H1 (cell line): ENCODE data around the gene ZNF697. TPM values are rescaled to one million over a fixed set of nuclear protein-coding genes. Genes with fewer than 3 reads are reported as not detected.

Experiments
- CTCF ChIA-PET: fragments of 300-600 bp; sonication (Branson Sonifier 250); formaldehyde crosslinking; loops from one replicate; lab custom pipeline; 2021; ENCODE audit not compliant: partially characterized antibody; lab: Charles Lee
- POLR2A ChIA-PET: fragments of 300-600 bp; sonication (Branson Sonifier 250); formaldehyde crosslinking; loops from one replicate; lab custom pipeline; 2021; ENCODE audit warnings: inconsistent platforms; ENCODE audit not compliant: partially characterized antibody; lab: Charles Lee
- DNase-seq, 2 experiments: peaks; one replicate each; pipeline versions ENCODE4 v3.0.0 to v3.0.0-alpha.2; 2010 to 2022; ENCODE audit warnings: low spot score in 2 of 2, low read depth in 1 of 2, mixed read lengths in 1 of 2
- FAIRE-seq: peaks from 2 replicates; lab custom pipeline; 2011; peaks lifted over from hg19 to GRCh38; lab: Jason Lieb, UNC
- H2AFZ ChIP-seq: 2 replicates; pipeline ENCODE4 v1.8.1; 2012; ENCODE audit warnings: low read length, inconsistent platforms
- H2AK5ac ChIP-seq: 2 replicates; pipeline ENCODE4 v1.6.1; 2013; ENCODE audit warnings: low read depth, low read length
- H2BK120ac ChIP-seq: replicated peaks from 2 replicates; pipeline ENCODE3; 2013; ENCODE audit warnings: low read depth, low read length, inconsistent platforms
- H2BK12ac ChIP-seq: 2 replicates; pipeline ENCODE4 v1.6.1; 2013; ENCODE audit warnings: low read depth, low read length
- H2BK15ac ChIP-seq: 2 replicates; pipeline ENCODE4 v1.6.1; 2013; ENCODE audit warnings: low read length
- H2BK20ac ChIP-seq: 2 replicates; pipeline ENCODE4 v1.6.1; 2013; ENCODE audit warnings: low read length
- H2BK5ac ChIP-seq: 2 replicates; pipeline ENCODE4 v1.6.1; 2013; ENCODE audit warnings: low read depth, low read length
- H3K14ac ChIP-seq: 2 replicates; pipeline ENCODE4 v1.6.1; 2013; ENCODE audit warnings: inconsistent platforms; ENCODE audit not compliant: insufficient read length
- H3K18ac ChIP-seq: 2 replicates; pipeline ENCODE4 v1.6.1; 2013; ENCODE audit warnings: low read length; ENCODE audit errors: extremely low read depth
- H3K23ac ChIP-seq: 2 replicates; pipeline ENCODE4 v1.6.1; 2013; ENCODE audit warnings: inconsistent platforms; ENCODE audit not compliant: insufficient read length
- H3K23me2 ChIP-seq: 2 replicates; pipeline ENCODE4 v1.6.1; 2013; ENCODE audit warnings: low read depth, low read length
- H3K27ac ChIP-seq: 2 replicates; pipeline ENCODE4 v1.6.1; 2011; ENCODE audit warnings: low read depth, low read length, inconsistent platforms
- H3K27me3 ChIP-seq, 4 experiments: replicated peaks in 1 of 4; 1 replicate in 1 of 4; 2 replicates in 3 of 4; pipeline versions ENCODE4 v1.6.1 to v1.8.1; 2011 to 2013; ENCODE audit warnings: low read length in 3 of 4, mild to moderate bottlenecking in 3 of 4, inconsistent platforms in 2 of 4, mixed read lengths in 2 of 4, moderate library complexity in 1 of 4; ENCODE audit not compliant: control insufficient read depth in 3 of 4, insufficient read depth in 3 of 4; ENCODE audit errors: extremely low read depth in 1 of 4
- H3K36me3 ChIP-seq, 4 experiments: 2 replicates each; pipeline versions ENCODE4 v1.6.1 to v1.8.1; 2011 to 2013; ENCODE audit warnings: mild to moderate bottlenecking in 4 of 4, low read length in 3 of 4, moderate library complexity in 2 of 4, control low read depth in 1 of 4, inconsistent platforms in 1 of 4; ENCODE audit not compliant: insufficient read depth in 4 of 4, control insufficient read depth in 2 of 4
- H3K4ac ChIP-seq: replicated peaks from 2 replicates; pipeline ENCODE3; 2013; ENCODE audit warnings: low read length, low read depth, mixed read lengths, inconsistent platforms; ENCODE audit not compliant: insufficient read length
- H3K4me1 ChIP-seq, 4 experiments: replicated peaks in 1 of 4; 1 replicate in 1 of 4; 2 replicates in 3 of 4; pipeline versions ENCODE4 v1.6.1 to v1.8.1; 2011 to 2013; ENCODE audit warnings: low read length in 3 of 4, inconsistent platforms in 2 of 4, mixed read lengths in 1 of 4; ENCODE audit not compliant: insufficient read depth in 4 of 4, control insufficient read depth in 3 of 4
- H3K4me2 ChIP-seq, 2 experiments: 2 replicates each; pipeline versions ENCODE4 v1.6.1 to v1.8.1; 2011 to 2013; ENCODE audit warnings: low read depth in 2 of 2, low read length in 2 of 2, control low read depth in 1 of 2, inconsistent platforms in 1 of 2, mild to moderate bottlenecking in 1 of 2; ENCODE audit not compliant: insufficient read depth in 1 of 2
- H3K4me3 ChIP-seq, 4 experiments: fragments of 200-600, 300-600 bp in 1 of 4; sonication (generic), shearing (Covaris generic), sonication (Bioruptor Twin) in 1 of 4; 2 replicates each; pipeline versions ENCODE4 v1.5.1 to v1.8.1; 2011 to 2016; ENCODE audit warnings: low read length in 4 of 4, low read depth in 3 of 4, control low read depth in 2 of 4, inconsistent platforms in 2 of 4, mild to moderate bottlenecking in 2 of 4, mixed read lengths in 1 of 4, moderate library complexity in 1 of 4; ENCODE audit not compliant: insufficient read depth in 2 of 4; ENCODE audit errors: extremely low read depth in 1 of 4
- H3K56ac ChIP-seq: replicated peaks from 2 replicates; pipeline ENCODE3; 2013; ENCODE audit warnings: low read depth, mild to moderate bottlenecking, mixed read lengths, low read length, inconsistent platforms; ENCODE audit not compliant: insufficient read length
- H3K79me1 ChIP-seq: 2 replicates; pipeline ENCODE4 v1.6.1; 2013; ENCODE audit warnings: low read depth, low read length, control low read depth
- H3K79me2 ChIP-seq, 2 experiments: 2 replicates each; pipeline versions ENCODE4 v1.6.1 to v1.8.1; 2012 to 2013; ENCODE audit warnings: low read length in 2 of 2, mild to moderate bottlenecking in 2 of 2, inconsistent platforms in 1 of 2; ENCODE audit not compliant: insufficient read depth in 2 of 2, control insufficient read depth in 1 of 2
- H3K9ac ChIP-seq, 4 experiments: replicated peaks in 1 of 4; 1 replicate in 1 of 4; 2 replicates in 3 of 4; pipeline versions ENCODE4 v1.6.1 to v1.8.1; 2011 to 2013; ENCODE audit warnings: low read depth in 3 of 4, low read length in 3 of 4, control low read depth in 2 of 4, mild to moderate bottlenecking in 2 of 4, moderate library complexity in 2 of 4, inconsistent platforms in 1 of 4; ENCODE audit errors: extremely low read depth in 1 of 4
- H3K9me3 ChIP-seq, 2 experiments: 2 replicates each; pipeline versions ENCODE4 v1.6.1 to v1.8.1; 2012 to 2013; ENCODE audit warnings: mild to moderate bottlenecking in 2 of 2, moderate library complexity in 2 of 2, control low read depth in 1 of 2, inconsistent platforms in 1 of 2, low read depth in 1 of 2, low read length in 1 of 2, mixed read lengths in 1 of 2; ENCODE audit not compliant: insufficient read depth in 2 of 2
- H4K20me1 ChIP-seq, 2 experiments: replicated peaks in 1 of 2; 2 replicates each; pipeline versions ENCODE3 to v1.8.1; 2011 to 2013; ENCODE audit warnings: inconsistent platforms in 2 of 2, low read length in 2 of 2, mild to moderate bottlenecking in 1 of 2; ENCODE audit not compliant: insufficient read depth in 2 of 2, control insufficient read depth in 1 of 2
- H4K5ac ChIP-seq: 2 replicates; pipeline ENCODE4 v1.6.1; 2013; ENCODE audit warnings: low read length, low read depth, mixed read lengths, inconsistent platforms; ENCODE audit not compliant: insufficient read length
- H4K8ac ChIP-seq: 2 replicates; pipeline ENCODE4 v1.8.0; 2013; ENCODE audit warnings: mild to moderate bottlenecking, moderate library complexity, low read length, inconsistent platforms; ENCODE audit not compliant: insufficient read depth; ENCODE audit errors: extremely low read depth
- H4K91ac ChIP-seq: replicated peaks from 2 replicates; pipeline ENCODE3; 2013; ENCODE audit warnings: low read length, mixed read lengths, inconsistent platforms; ENCODE audit not compliant: insufficient read length
- MAX ChIP-seq: IDR thresholded peaks from 2 replicates; pipeline ENCODE4 v1.6.1; 2012; ENCODE audit warnings: inconsistent platforms
- RAD21 ChIP-seq, 2 experiments: IDR thresholded peaks in 1 of 2; conservative IDR thresholded peaks in 1 of 2; 2 replicates each; pipeline ENCODE4 v1.6.1; 2011; ENCODE audit warnings: low read depth in 2 of 2, low read length in 2 of 2, improper control_type of control experiment in 1 of 2, inconsistent platforms in 1 of 2, mild to moderate bottlenecking in 1 of 2, moderate library complexity in 1 of 2
- RNF2 ChIP-seq: fragments of 200-900, 300-1000 bp; sonication (generic); IDR thresholded peaks from 2 replicates; pipeline ENCODE4 v1.7.1; 2016; ENCODE audit warnings: borderline replicate concordance, low read depth, mild to moderate bottlenecking, antibody characterized with exemption, low read length; ENCODE audit not compliant: poor library complexity, severe bottlenecking; ENCODE audit errors: missing control alignments
- SRF ChIP-seq: IDR thresholded peaks from 2 replicates; pipeline ENCODE4 v1.6.1; 2011; ENCODE audit warnings: mild to moderate bottlenecking, low read depth, low read length, moderate library complexity
- SUZ12 ChIP-seq: fragments of 200-600 bp; sonication (generic); IDR thresholded peaks from 2 replicates; pipeline ENCODE4 v1.6.1; 2012; ENCODE audit warnings: mild to moderate bottlenecking, inconsistent platforms, low read length, moderate library complexity, mixed read lengths
- WGBS, 2 experiments: shearing (Covaris generic) in 1 of 2; methylation state at CpG; one replicate each; pipeline versions ENCODE4 v1.1.6 to v1.1.7; 2013 to 2015; ENCODE audit warnings: low lambda C conversion rate in 2 of 2, mixed read lengths in 2 of 2, inconsistent platforms in 1 of 2, low coverage in 1 of 2, missing lambda C conversion rate in 1 of 2; ENCODE audit not compliant: insufficient replicate concordance in 2 of 2, insufficient coverage in 1 of 2, insufficient read length in 1 of 2; ENCODE audit errors: extremely low coverage in 1 of 2, missing lambda C conversion rate in 1 of 2; 5-methylcytosine and 5-hydroxymethylcytosine counted together
- polyA plus RNA-seq, 7 experiments: library from polyadenylated mRNA; depleted of rRNA in 3 of 7; stranded (reverse) in 5 of 7; unstranded in 2 of 7; fragments of >200 nt in 5 of 7; fragments of 200-250 nt in 2 of 7; gene quantifications; 1 replicate in 5 of 7; 2 replicates in 1 of 7; 4 replicates in 1 of 7; pipeline versions ENCODE4 v1.2.1 to v1.2.3, GENCODE V29; 2011 to 2013; ENCODE audit warnings: missing spikeins in 2 of 7, mixed read lengths in 2 of 7
- total RNA-seq: library from RNA; stranded (reverse); fragmentation: NEBNext Ultra II Directional; extraction: Animal tissue kit (Norgen Biotek cat#: 25700); gene quantifications from 2 replicates; pipeline ENCODE4 v1.2.1, GENCODE V29; 2021
- TF ChIP-seq, protein P1 (sequence below), 3 experiments: IDR thresholded peaks; 1 replicate in 2 of 3; 2 replicates in 1 of 3; pipeline versions ENCODE4 v1.5.1 to v1.6.1; 2011; ENCODE audit warnings: low read length in 3 of 3, mild to moderate bottlenecking in 3 of 3, inconsistent platforms in 2 of 3, low read depth in 1 of 3, moderate library complexity in 1 of 3; ENCODE audit not compliant: insufficient read depth in 1 of 3; ENCODE audit errors: control extremely low read depth in 1 of 3

ZNF697 gene
- total and polyA plus RNA-seq, 2 of the 8 experiments (the other 6 are each of a cell fraction or from before 2014, with no cell fraction given), result 5.6 to 18.3 TPM

DNA sequence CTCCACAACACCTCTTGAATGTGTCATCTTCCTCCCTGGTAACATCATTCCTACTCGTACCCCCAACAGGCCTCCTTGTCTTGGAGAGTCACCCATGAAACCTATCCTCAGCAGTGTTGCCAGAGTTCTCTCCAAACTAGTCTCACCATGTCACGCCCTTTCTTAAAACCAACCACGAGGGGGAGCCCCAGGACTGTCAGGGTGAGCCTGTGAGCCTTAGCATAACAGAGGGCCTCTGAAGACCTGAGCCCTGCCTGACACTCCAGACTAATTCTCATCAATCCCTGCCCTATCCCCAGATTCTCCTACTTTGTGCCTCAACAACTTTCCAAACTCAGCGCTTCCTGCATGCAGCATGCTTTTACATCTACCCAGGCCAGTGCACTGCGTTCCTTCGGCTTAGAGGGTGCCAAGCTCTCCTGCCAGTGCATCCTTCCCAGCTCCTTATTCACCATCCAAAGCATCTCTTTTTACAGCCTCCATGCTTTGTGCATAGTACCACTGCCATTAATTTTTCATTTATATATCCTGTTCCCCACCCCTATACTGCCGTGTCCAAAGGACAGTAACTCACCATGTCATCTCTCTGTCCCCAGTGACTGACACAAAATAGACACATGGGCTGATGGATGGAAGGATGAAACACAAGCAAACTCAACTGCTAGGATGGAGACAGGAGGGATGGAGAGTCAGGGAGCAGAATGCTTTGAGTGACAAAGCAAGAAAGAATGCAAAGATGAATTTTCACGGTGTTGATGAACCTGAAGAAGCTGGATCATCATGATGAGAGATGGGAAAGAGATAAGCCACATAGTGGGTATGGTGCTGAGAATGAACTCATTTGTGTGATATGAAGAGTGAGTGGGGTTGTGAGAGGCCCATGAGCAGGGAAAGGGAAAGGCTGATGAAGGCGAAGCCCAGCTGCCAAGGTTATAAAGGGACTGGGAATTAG, 34.0 kb downstream of the ZNF697 start:
- no peak overlapping the region for H2AFZ ChIP-seq
- no peak overlapping the region for H2AK5ac ChIP-seq
- no peak overlapping the region for H2BK20ac ChIP-seq
- H3K4me1 ChIP-seq, result peaks cover 0 to 3% (median under 1%) of the 10 kb centered on the region in 4 experiments; a peak in 5 of 7 replicates
- H4K5ac ChIP-seq, result no peak overlapping the region
- 0 out of 2 replicates have a peak overlapping the region, but pooled peaks have one; percentile 75 for H4K8ac ChIP-seq
- no peaks in the 10 kb centered on the region for H3K36me3 ChIP-seq
- TF ChIP-seq RAD21 (IDR thresholded peaks at IDR 0.05 in 1 of 2, conservative IDR thresholded peaks at IDR 0.05 in 1 of 2; ENCODE audit: low read depth in 2 of 2, low read length in 2 of 2), result peak; percentile 92 to 97
- TF ChIP-seq, protein P1, sequence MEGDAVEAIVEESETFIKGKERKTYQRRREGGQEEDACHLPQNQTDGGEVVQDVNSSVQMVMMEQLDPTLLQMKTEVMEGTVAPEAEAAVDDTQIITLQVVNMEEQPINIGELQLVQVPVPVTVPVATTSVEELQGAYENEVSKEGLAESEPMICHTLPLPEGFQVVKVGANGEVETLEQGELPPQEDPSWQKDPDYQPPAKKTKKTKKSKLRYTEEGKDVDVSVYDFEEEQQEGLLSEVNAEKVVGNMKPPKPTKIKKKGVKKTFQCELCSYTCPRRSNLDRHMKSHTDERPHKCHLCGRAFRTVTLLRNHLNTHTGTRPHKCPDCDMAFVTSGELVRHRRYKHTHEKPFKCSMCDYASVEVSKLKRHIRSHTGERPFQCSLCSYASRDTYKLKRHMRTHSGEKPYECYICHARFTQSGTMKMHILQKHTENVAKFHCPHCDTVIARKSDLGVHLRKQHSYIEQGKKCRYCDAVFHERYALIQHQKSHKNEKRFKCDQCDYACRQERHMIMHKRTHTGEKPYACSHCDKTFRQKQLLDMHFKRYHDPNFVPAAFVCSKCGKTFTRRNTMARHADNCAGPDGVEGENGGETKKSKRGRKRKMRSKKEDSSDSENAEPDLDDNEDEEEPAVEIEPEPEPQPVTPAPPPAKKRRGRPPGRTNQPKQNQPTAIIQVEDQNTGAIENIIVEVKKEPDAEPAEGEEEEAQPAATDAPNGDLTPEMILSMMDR (IDR thresholded peaks at IDR 0.05; ENCODE audit: control extremely low read depth in 1 of 3, insufficient read depth in 1 of 3, low read depth in 1 of 3, low read length in 3 of 3), result peak; percentile 62 to 94 (median 80)
- peak; percentile 23; the same call in 1 of the 2 replicates for TF ChIP-seq MAX
- TF ChIP-seq SRF, result no peak
- TF ChIP-seq SUZ12, result no peak
- no peak for TF ChIP-seq RNF2
- ChIA-PET CTCF (interaction anchor here (0.6 to 29.8 kb wide), 19 partner anchors 12 to 164 kb away, joined by 3 to 786 read pairs (median 4); partner anchors contain the start of gene ZNF697), POLR2A (interaction anchor here (1.0 to 9.1 kb wide), 5 partner anchors 34 to 107 kb away, joined by 3 to 40 read pairs (median 10); partner anchors contain the start of genes PHGDH and ZNF697)
- no peak overlapping the region; the same call in 1 of the 2 replicates for H3K18ac ChIP-seq
- no peaks in the 10 kb centered on the region for H3K27me3 ChIP-seq
- peak; percentile 69 to 96 for DNase-seq
- no peaks in the 10 kb centered on the region for H3K9me3 ChIP-seq
- H3K9ac ChIP-seq, result no peak overlapping the region
- H3K79me1 ChIP-seq, result no peaks in the 10 kb centered on the region
- no peak overlapping the region for H3K4me2 ChIP-seq
- H3K4ac ChIP-seq, result no peak overlapping the region
- no peak overlapping the region for H3K4me3 ChIP-seq
- no peak overlapping the region for H3K23ac ChIP-seq
- no peaks in the 10 kb centered on the region for H3K23me2 ChIP-seq
- H4K20me1 ChIP-seq, result peaks cover 0 to 1% of the 10 kb centered on the region in 2 experiments
- H3K56ac ChIP-seq, result no peak overlapping the region
- 0 out of 2 replicates have a peak overlapping the region, but pooled peaks have one; percentile 19 for H2BK12ac ChIP-seq
- FAIRE-seq, result no peak
- no peak overlapping the region for H3K27ac ChIP-seq
- WGBS, 2 experiments, result 45% methylated on average over 8 of the region's 9 CpGs; no CpG with 5 or more reads in 1 of the 2 experiments
- no peak overlapping the region for H2BK120ac ChIP-seq
- H3K14ac ChIP-seq, result no peak overlapping the region
- no peak overlapping the region for H2BK5ac ChIP-seq
- H3K79me2 ChIP-seq, result no peaks in the 10 kb centered on the region
- no peak overlapping the region for H4K91ac ChIP-seq
- H2BK15ac ChIP-seq, result no peak overlapping the region
